Skeletal muscle tissue (tissue), 4 donors: Measurements from ENCODE around the gene C10orf62. TPM values are rescaled to one million over a fixed set of nuclear protein-coding genes. Genes with fewer than 3 reads are reported as not detected.

Experiments used
- H3K27ac ChIP-seq: one replicate; pipeline ENCODE4 v1.7.0; 2013; ENCODE audit warnings: mild to moderate bottlenecking, low read depth, low read length, inconsistent platforms
- H3K27me3 ChIP-seq, 3 donors: one replicate each; pipeline ENCODE4 v1.7.0; 2013; ENCODE audit warnings: low read length in 3 of 3; ENCODE audit not compliant: control insufficient read depth in 3 of 3, insufficient read depth in 3 of 3
- H3K36me3 ChIP-seq, 3 donors: one replicate each; pipeline ENCODE4 v1.7.0; 2013; ENCODE audit warnings: low read length in 3 of 3; ENCODE audit not compliant: control insufficient read depth in 3 of 3, insufficient read depth in 3 of 3
- H3K4me1 ChIP-seq, 3 donors: one replicate each; pipeline ENCODE4 v1.7.0; 2013; ENCODE audit warnings: low read length in 3 of 3, mild to moderate bottlenecking in 3 of 3; ENCODE audit not compliant: control insufficient read depth in 3 of 3, insufficient read depth in 3 of 3
- H3K4me3 ChIP-seq, 3 donors: one replicate each; pipeline ENCODE4 v1.7.0; 2013; ENCODE audit warnings: low read length in 3 of 3
- H3K9ac ChIP-seq, 3 donors: one replicate each; pipeline ENCODE4 v1.7.0; 2013; ENCODE audit warnings: low read length in 3 of 3, mild to moderate bottlenecking in 3 of 3, moderate library complexity in 2 of 3, low read depth in 1 of 3
- H3K9me3 ChIP-seq, 3 donors: one replicate each; pipeline ENCODE4 v1.7.0; 2013; ENCODE audit warnings: low read length in 3 of 3; ENCODE audit not compliant: control insufficient read depth in 3 of 3
- total RNA-seq: library from RNA; depleted of rRNA; stranded (reverse); fragments of >200 nt; gene quantifications from one replicate; pipeline ENCODE4 v1.2.3, GENCODE V29; 2014
- donor health status: Osteomylitis.

Gene C10orf62, protein sequence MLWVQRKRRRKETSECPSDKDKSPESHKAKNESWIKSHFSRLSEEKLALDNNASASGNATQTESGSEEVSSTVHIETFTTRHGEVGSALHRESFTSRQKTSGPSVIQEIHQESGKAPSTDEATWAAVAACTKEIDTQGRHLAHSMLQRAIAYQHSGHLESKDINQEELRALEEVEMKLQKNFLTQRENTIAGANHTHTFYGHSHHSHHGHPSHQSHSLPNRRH
- under 0.01 TPM for total RNA-seq

DNA sequence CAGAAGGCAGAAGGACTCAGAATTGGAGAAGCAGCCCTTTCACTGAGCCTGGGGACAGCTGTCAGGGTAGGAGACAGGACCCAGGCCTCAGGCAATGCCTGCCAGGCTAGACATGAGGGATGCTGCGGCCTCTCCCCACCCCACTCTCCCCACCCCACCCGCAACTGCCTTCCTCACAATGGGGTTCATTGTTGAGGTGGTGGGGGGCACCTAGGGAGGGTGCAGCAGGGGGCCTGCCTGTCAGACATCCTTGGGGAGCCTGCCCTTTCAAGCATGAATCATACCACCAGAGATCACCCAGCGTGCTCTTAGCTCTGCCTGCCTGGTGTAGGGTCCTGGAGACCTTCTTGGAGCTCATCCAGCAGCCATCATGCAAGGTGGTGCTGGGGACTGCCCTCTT is at the start of gene C10orf62:
Gene C10orf62, plus strand, starts transcription at position 243 of the 400 bp plus-strand sequence. CDS start 177 bp downstream, outside the sequence.
- Histone ChIP-seq H3K9me3 (no peaks in the 10 kb centered on the region), H3K27me3 (no peaks in the 10 kb centered on the region), H3K4me3 (no peak within 1 kb of the TSS), H3K9ac (no peak within 1 kb of the TSS), H3K4me1 (peaks cover 11 to 36% (median 17%) of the 10 kb centered on the region in 3 donors), H3K36me3 (no peaks in the 10 kb centered on the region), H3K27ac (no peak within 1 kb of the TSS)

DNA sequence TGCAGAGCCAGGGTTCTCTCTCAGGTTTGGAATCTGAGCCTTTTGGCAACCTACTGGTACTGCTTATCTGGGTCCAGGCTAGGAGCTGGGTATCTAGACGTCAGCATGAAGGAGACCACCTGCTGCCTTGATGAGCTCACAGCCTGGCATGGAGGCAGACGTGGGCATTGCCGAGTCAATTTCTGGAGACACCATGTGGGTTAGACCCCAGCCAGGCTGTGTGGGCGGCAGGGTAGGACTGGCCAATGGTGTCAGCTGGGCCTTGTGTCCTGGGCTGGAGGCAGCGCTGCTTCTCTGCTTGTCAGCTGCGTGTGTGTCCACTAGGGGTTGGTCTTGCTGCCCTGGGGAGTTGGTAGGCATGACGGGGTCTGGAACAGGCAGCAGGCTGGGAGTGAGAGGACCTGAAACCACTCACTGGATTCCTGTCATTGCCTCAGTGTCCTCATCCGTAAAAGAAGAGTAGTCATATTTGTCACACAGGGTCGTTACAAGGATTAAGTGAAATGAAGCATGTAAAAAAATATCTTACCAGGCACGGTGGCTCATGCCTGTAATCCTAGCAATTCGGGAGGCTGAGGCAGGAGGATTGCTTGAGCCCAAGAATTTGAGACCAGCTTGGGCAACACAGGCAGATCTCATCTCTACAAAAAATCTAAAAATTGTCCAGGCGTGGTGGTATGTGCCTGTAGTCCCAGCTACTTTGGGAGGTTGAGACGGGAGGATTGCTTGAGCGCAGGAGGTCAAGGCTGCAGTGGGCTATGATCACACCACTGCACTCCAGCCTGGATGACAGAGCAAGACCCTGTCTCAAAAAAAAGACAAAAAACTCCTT is 48.6 kb upstream of the C10orf62 start:
- Histone ChIP-seq H3K9me3 (no peaks in the 10 kb centered on the region), H3K27ac (peak overlapping the region; percentile 89), H3K36me3 (no peaks in the 10 kb centered on the region), H3K4me3 (no peak overlapping the region), H3K4me1 (peaks cover 31 to 49% (median 41%) of the 10 kb centered on the region in 3 donors), H3K27me3 (no peaks in the 10 kb centered on the region), H3K9ac (no peak overlapping the region)

DNA sequence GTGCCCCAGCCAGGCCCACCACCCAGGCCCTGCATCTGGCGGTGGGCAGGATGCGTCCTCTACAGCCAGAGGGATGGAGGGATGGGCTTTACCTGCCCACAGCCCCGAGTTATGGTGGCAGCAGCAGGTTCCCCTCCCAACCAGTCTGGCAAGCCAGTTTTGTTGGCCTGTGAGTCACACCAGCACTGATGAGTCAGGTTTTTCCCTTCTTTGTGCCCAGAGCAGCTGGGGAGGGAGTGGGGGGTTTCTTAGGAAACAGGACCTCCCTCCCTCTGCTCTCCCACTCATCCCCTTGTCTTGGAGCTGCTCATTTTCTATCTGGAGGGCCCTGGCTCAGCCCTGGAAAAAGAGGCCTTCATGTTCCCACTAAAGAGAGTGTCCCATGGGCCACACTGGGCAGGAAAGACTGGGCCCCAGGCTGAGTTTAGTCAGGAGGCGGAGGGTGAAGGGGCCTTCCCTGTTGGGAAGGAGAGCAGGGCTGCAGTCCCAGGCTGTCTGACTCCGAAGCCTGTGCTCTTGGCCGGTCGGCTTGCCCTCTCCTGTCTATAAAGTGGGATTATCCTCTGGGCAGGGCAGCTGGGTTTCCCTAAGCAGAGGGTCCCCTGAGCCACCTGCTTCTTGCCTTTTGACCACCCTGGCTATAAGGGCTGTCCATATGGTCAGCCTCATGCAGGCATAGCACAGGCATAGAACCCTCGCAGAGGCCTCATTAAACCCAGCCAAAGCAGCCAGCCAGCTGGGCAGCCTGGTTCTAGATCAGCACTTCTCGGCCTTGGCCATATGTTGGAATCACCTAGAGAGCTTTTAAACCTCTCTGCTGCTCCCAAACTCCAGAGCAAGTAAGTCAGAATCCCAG is 47.1 kb upstream of the C10orf62 start:
- peak overlapping the region; percentile 89 for H3K27ac ChIP-seq
- no peak overlapping the region for H3K4me3 ChIP-seq
- no peaks in the 10 kb centered on the region for H3K36me3 ChIP-seq
- H3K9me3 ChIP-seq = no peaks in the 10 kb centered on the region
- H3K4me1 ChIP-seq = peaks cover 41 to 64% (median 50%) of the 10 kb centered on the region in 3 donors
- H3K9ac ChIP-seq = peak overlapping the region; percentile 9 to 66 (median 35)
- no peaks in the 10 kb centered on the region for H3K27me3 ChIP-seq

GRCh38 chr10:97543025-97543546 is 46.4 kb upstream of the C10orf62 start:
- H3K27me3 ChIP-seq = no peaks in the 10 kb centered on the region
- peaks cover 44 to 71% (median 56%) of the 10 kb centered on the region in 3 donors for H3K4me1 ChIP-seq

DNA sequence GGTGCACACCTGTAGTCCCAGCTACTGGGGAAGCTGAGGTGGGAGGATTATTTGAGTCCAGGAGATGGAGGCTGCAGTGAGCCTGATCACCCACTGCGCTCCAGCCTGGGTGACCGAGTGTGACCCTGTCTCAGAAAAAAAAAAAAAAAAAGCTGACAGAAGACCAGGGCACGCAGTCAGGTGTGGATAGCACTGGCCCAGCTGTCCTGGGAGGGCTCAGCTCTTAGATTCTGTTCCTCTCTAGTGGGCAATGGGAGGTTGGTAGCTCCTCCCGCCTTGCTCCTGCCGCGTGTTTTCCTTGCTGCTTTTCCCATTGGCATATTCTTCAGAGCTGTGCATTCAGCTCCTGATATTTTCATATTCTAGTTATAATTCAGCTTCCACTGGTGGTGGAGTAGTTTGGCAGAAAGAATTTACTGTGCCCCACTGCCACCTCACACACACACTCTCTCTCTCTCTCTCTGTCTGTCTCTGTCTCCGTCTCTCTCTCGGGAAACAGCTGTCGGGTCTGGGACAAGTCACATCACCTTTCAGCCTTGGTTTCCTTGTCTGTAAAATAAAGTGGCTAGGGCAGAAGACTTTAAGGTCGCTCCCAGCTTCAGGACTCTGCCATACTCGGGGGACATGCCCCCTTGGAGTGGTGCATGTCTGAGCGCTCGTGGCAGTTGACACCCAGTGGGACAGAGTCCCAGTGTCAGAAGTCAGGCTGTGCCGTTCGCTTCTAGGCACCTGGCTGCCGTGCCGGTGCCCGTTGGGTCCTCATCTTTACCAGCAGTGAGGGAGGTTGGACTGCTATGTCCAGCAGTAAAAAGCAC is 42.9 kb upstream of the C10orf62 start:
- H3K4me3 ChIP-seq = peak overlapping the region in 2 of 3 donors; percentile 52 to 54
- H3K4me1 ChIP-seq = peaks cover 61 to 76% (median 65%) of the 10 kb centered on the region in 3 donors
- H3K9ac ChIP-seq = peak overlapping the region in 2 of 3 donors; percentile 47 to 70
- H3K27me3 ChIP-seq = no peaks in the 10 kb centered on the region
- H3K9me3 ChIP-seq = no peaks in the 10 kb centered on the region
- peak overlapping the region; percentile 53 for H3K27ac ChIP-seq
- H3K36me3 ChIP-seq = peaks cover 0 to 2% (median 0%) of the 10 kb centered on the region in 3 donors

More at GRCh38 chr10:97543025-97543546, 46.4 kb upstream of the C10orf62 start:
- no peaks in the 10 kb centered on the region for H3K9me3 ChIP-seq
- H3K27ac ChIP-seq = peak overlapping the region; percentile 89
- peak overlapping the region in 2 of 3 donors; percentile 9 to 66 for H3K9ac ChIP-seq
- H3K4me3 ChIP-seq = peak overlapping the region in 2 of 3 donors; percentile 17 to 29
- H3K36me3 ChIP-seq = no peaks in the 10 kb centered on the region

DNA sequence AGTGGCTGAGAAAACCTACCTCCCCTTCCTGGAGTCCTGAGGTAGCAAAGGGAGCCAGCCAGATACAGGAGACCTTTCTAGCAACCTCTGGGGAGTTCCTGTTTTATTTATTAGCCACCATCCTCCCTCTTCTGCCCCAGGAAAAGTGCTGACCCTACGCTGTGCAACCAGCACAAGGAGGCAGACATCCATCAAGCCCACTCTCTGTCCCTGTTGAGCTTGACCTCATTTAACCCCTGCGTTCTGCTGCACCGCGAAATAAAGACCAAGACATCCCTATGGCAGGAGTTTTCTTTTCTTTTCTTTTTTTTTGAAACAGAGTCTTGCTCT is 42.3 kb upstream of the C10orf62 start:
- H3K9me3 ChIP-seq = no peaks in the 10 kb centered on the region
- H3K36me3 ChIP-seq = peaks cover 0 to 2% (median 0%) of the 10 kb centered on the region in 3 donors
- H3K4me1 ChIP-seq = peaks cover 57 to 71% (median 64%) of the 10 kb centered on the region in 3 donors
- peak overlapping the region; percentile 53 for H3K27ac ChIP-seq
- H3K9ac ChIP-seq = peak overlapping the region in 2 of 3 donors; percentile 47 to 70
- H3K4me3 ChIP-seq = peak overlapping the region in 2 of 3 donors; percentile 52 to 54
- H3K27me3 ChIP-seq = no peaks in the 10 kb centered on the region

DNA sequence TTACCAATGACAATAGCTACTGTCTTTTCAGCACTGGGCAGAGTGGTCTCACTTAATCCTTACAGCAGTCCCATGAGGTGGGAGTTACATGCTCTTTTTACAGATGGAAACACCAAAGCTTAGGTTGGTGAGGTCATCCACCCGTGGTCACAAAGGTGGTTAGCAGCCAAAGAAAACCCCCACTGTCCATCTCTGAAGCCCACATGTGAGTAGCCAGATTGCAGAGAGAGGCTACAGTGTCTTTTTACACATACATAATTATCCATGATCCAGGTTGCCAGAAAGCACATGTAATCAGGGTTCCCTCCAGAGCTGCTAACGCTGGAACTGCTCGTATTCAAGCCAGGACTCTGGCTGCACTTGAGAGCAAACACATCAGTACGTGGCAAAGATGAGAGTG is 41.6 kb upstream of the C10orf62 start:
- no peak overlapping the region for H3K9ac ChIP-seq
- H3K9me3 ChIP-seq = no peaks in the 10 kb centered on the region
- H3K36me3 ChIP-seq = peaks cover 0 to 2% (median 0%) of the 10 kb centered on the region in 3 donors
- no peaks in the 10 kb centered on the region for H3K27me3 ChIP-seq
- no peak overlapping the region for H3K27ac ChIP-seq
- peaks cover 49 to 64% (median 56%) of the 10 kb centered on the region in 3 donors for H3K4me1 ChIP-seq
- H3K4me3 ChIP-seq = no peak overlapping the region

DNA sequence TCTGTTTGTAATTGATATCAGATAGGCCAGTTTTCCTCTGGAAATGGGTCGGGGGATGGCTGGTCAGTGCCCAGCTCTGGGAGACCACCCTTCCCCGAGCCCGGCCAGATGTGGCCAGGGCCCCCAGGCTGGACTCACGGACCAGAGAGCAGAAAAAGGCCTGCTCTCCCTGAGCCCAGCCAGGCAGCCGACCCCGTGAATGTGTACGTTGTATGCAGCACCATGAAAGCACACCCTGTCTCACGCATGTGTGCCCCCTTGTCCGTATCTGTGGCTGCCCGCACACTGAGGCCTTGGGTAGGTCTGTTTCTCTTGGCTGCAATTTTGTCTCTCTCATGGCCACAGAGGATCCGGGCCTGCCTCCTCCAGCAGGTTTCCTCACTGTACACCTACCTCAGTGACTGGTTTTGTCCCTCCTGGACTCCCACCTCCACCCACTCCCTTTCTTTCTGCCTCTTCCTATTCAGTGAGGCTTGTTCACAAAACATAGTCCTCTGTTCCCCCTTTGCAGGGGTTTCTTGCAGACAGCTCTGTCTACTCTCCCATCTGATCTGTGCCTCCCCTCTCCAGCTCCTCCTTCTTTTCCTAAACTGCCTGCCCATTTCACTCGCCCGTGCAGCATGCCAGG is 40.6 kb upstream of the C10orf62 start:
- peak overlapping the region; percentile 83 for H3K27ac ChIP-seq
- H3K36me3 ChIP-seq = peaks cover 0 to 2% (median 0%) of the 10 kb centered on the region in 3 donors
- H3K4me1 ChIP-seq = peaks cover 49 to 60% (median 55%) of the 10 kb centered on the region in 3 donors
- H3K9ac ChIP-seq = peak overlapping the region in 1 of 3 donors; percentile 25
- no peak overlapping the region for H3K4me3 ChIP-seq
- H3K9me3 ChIP-seq = no peaks in the 10 kb centered on the region
- H3K27me3 ChIP-seq = no peaks in the 10 kb centered on the region
